Thymus (tissue), 14 donors: ENCODE data around the gene SIRPA. TPM values are rescaled to one million over a fixed set of nuclear protein-coding genes. Genes with fewer than 3 reads are reported as not detected.
A peak's percentile ranks its signal among the peaks of the same experiment; 100 is the strongest.

Source experiments
- DNase-seq, 9 donors: peaks; one replicate each; pipeline ENCODE4 v3.0.0-alpha.2; 2013; ENCODE audit warnings: low spot score in 9 of 9, low read depth in 6 of 9, missing footprints in 1 of 9
- H3K27ac ChIP-seq, 2 donors: one replicate each; pipeline ENCODE4 v1.5.1; 2013; ENCODE audit warnings: control low read depth in 1 of 2, low read depth in 1 of 2, low read length in 1 of 2, mild to moderate bottlenecking in 1 of 2, moderate library complexity in 1 of 2
- H3K27me3 ChIP-seq, 2 donors: one replicate each; pipeline ENCODE4 v1.5.1; 2013; ENCODE audit warnings: low read length in 1 of 2; ENCODE audit not compliant: control insufficient read depth in 2 of 2, insufficient read depth in 1 of 2
- H3K36me3 ChIP-seq, 2 donors: one replicate each; pipeline ENCODE4 v1.5.1; 2013; ENCODE audit warnings: low read length in 1 of 2, mild to moderate bottlenecking in 1 of 2, moderate library complexity in 1 of 2; ENCODE audit not compliant: control insufficient read depth in 2 of 2, insufficient read depth in 2 of 2
- H3K4me1 ChIP-seq, 2 donors: one replicate each; pipeline ENCODE4 v1.5.1; 2013; ENCODE audit warnings: low read length in 2 of 2; ENCODE audit not compliant: control insufficient read depth in 2 of 2, insufficient read depth in 2 of 2
- H3K4me3 ChIP-seq, 2 donors: one replicate each; pipeline ENCODE4 v1.5.1; 2013; ENCODE audit warnings: low read length in 2 of 2, control low read depth in 1 of 2, mild to moderate bottlenecking in 1 of 2
- H3K9me3 ChIP-seq, 2 donors: one replicate each; pipeline ENCODE4 v1.5.1; 2013; ENCODE audit warnings: low read length in 1 of 2, mild to moderate bottlenecking in 1 of 2; ENCODE audit not compliant: control insufficient read depth in 2 of 2, insufficient read depth in 1 of 2
- WGBS: extraction: QIAGEN DNeasy Blood & Tissue Kit; methylation state at CpG from one replicate; pipeline ENCODE4 v1.1.7; 2013; 5-methylcytosine and 5-hydroxymethylcytosine counted together
- long read RNA-seq, 10 donors: transcript quantifications; one replicate each; lab custom pipeline, GENCODE V29; 2026
- polyA plus RNA-seq: library from polyadenylated mRNA; stranded (reverse); fragments of 200-250 nt; gene quantifications from one replicate; pipeline ENCODE4 v1.2.3, GENCODE V29; 2013
- total RNA-seq: library from RNA; stranded (reverse); fragments of 120-200 nt; gene quantifications from one replicate; pipeline ENCODE4 v1.2.4, GENCODE V29; 2013
- donor health status: healthy.

The SIRPA gene
- total RNA-seq (3.0 TPM), polyA plus RNA-seq (11.9 TPM)
- long read RNA-seq, donor 1: 0 reads
- long read RNA-seq, donor 2, full-length matches to known transcripts: 4 of 4 reads
- long read RNA-seq, donor 2, partial matches to known transcripts: 0 of 4 reads
- long read RNA-seq, donor 2, other reads (novel, unspliced or antisense): 0 of 4 reads
- long read RNA-seq, donor 3, full-length matches to known transcripts: 4 of 4 reads
- long read RNA-seq, donor 3, partial matches to known transcripts: 0 of 4 reads
- long read RNA-seq, donor 3, other reads (novel, unspliced or antisense): 0 of 4 reads
- long read RNA-seq, donor 4, full-length matches to known transcripts: 1 of 1 reads
- long read RNA-seq, donor 4, partial matches to known transcripts: 0 of 1 reads
- long read RNA-seq, donor 4, other reads (novel, unspliced or antisense): 0 of 1 reads
- long read RNA-seq, donor 5, full-length matches to known transcripts: 7 of 7 reads
- long read RNA-seq, donor 5, partial matches to known transcripts: 0 of 7 reads
- long read RNA-seq, donor 5, other reads (novel, unspliced or antisense): 0 of 7 reads
- long read RNA-seq, donor 6: 0 reads
- long read RNA-seq, donor 7, full-length matches to known transcripts: 1 of 1 reads
- long read RNA-seq, donor 7, partial matches to known transcripts: 0 of 1 reads
- long read RNA-seq, donor 7, other reads (novel, unspliced or antisense): 0 of 1 reads
- long read RNA-seq, donor 8: 0 reads
- long read RNA-seq, donor 9, partial matches to known transcripts: 0 of 1 reads
- long read RNA-seq, donor 9, other reads (novel, unspliced or antisense): 0 of 1 reads
- long read RNA-seq, donor 10: 0 reads

DNA sequence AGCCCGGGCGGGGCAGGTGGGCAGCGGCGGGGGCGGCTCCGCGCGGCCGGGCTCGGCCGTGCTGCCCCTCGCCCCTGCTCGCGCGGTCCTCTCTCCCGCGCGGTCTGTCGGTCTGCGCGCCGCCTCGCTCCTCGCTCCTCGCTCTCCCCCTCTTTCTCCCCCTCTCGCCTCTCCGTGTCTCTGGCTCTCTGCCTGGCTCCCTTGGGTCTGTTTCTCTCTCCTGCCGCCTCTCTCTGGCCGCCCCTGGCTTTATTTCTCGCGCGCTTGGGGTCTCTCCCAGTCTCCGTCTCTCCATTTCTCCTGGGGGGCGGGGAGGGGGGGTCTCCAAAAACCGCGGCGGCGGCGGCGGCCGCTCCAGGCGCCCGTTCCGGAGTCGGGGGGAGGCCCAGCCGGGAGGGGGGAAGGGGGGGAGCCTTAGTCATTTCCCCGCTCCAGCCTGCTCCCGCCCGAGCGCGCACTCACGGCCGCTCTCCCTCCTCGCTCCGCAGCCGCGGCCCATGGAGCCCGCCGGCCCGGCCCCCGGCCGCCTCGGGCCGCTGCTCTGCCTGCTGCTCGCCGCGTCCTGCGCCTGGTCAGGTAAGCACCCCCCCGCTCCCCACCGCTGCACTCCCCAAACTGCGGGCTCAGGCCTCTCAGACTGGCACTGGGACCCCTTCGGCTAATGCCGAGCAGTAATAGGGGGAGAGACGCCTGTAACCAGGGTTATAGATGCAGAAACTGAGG lies at the start of gene SIRPA:
TSS of gene SIRPA (plus strand) at position 457 of the 723 bp plus-strand sequence. CDS start at position 498, 41 bp downstream.
- 1% methylated on average over 74 of the region's 74 CpGs for WGBS
- H3K4me3 ChIP-seq: peak within 1 kb of the TSS in 1 of 2 donors; percentile 44
- no peaks in the 10 kb centered on the region for H3K36me3 ChIP-seq
- H3K27me3 ChIP-seq: peaks cover 49 to 68% of the 10 kb centered on the region in 2 donors
- peak within 1 kb of the TSS in 1 of 2 donors; percentile 55 for H3K27ac ChIP-seq
- DNase-seq: no peak
- no peaks in the 10 kb centered on the region for H3K9me3 ChIP-seq
- no peaks in the 10 kb centered on the region for H3K4me1 ChIP-seq

DNA sequence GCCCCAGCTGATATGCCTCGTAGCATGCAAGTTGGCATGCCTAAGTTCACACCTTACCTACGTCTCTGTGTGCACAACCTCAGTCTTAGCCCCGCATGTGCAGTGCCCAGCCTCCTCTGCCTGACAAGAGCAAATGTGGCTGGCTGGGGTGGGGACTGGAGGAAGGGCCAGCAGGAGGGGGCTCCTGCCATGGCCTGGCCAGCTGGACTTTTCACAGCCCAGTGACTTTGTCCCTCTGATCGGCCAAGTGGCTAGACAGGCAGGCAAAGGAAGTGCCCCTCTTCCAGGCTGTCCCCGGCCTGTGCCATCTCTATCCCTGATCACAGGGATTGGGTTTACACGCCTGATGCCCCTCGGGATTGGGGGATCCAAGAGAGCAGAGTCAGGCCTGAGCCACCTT lies 49.5 kb upstream of the SIRPA start:
- no peak overlapping the region for H3K27ac ChIP-seq
- H3K27me3 ChIP-seq: no peaks in the 10 kb centered on the region
- H3K4me1 ChIP-seq: peaks cover 0 to 5% of the 10 kb centered on the region in 2 donors
- H3K4me3 ChIP-seq: no peak overlapping the region
- DNase-seq: no peak
- WGBS: 94% methylated on average over 7 of the region's 7 CpGs
- no peaks in the 10 kb centered on the region for H3K9me3 ChIP-seq
- no peaks in the 10 kb centered on the region for H3K36me3 ChIP-seq

DNA sequence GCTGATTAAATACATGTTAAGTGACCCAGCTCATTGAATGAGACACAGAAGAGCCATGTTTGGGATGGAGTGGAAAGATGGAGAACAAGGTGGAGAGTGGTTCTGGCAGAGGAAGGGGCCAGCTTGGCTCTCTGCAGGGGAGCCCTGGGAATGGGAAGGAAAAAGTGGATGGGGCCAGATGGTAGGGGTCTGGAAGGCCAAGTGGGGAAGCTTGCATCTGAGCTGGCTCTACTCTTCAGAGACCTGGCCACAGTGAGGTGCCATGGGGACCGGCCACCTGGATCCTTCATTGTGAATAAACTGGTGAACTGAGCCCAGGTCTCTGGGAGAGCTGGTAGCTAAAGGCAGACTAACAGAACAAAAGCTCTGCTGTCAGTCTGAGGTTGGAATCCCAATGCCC lies 48.9 kb upstream of the SIRPA start:
- no peaks in the 10 kb centered on the region for H3K9me3 ChIP-seq
- H3K27me3 ChIP-seq: no peaks in the 10 kb centered on the region
- no peak overlapping the region for H3K4me3 ChIP-seq
- DNase-seq: no peak
- 100% methylated on average over 1 of the region's 1 CpG for WGBS
- H3K4me1 ChIP-seq: peaks cover 0 to 5% of the 10 kb centered on the region in 2 donors
- no peaks in the 10 kb centered on the region for H3K36me3 ChIP-seq
- no peak overlapping the region for H3K27ac ChIP-seq

DNA sequence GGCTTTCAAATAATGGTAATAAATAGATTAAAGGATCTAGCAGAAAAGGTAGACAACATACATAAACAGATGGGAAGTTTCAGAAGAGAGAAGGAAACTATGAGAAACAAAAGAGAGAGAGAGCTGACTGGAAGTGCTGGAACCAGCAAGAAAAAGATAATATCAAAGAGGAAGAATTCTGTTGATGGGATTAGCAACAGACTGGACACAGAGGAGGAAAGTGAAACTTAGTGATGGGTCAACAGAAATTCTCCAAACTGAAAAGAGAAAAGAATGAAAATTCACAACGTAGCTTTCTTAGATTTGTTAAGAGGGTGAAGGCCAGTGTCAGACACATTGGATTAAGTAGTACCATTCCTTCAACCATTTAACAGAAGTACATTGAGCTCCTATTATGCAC lies 48.3 kb upstream of the SIRPA start:
- no peak overlapping the region for H3K27ac ChIP-seq
- WGBS: 0% methylated on average over 1 of the region's 1 CpG

DNA sequence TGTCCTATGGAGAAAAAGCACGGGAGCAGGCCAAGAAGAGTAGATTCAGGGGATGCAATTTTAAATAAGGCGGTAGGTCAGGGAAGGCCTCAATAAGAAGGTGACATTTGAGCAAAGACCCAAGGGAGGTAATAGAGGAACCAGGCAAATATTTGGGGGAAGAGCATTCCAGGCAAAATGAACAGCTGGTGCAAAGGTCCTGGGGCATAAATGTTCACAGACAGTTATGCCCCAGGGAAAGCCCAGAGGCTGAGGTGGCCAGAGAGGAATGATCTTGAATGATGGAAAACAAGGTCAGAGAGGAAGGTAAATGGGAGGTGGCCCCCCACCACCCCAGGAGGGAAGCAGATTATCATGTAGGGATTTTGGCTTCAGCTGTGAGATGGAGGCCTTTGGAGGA lies 47.4 kb upstream of the SIRPA start:
- H3K27ac ChIP-seq: no peak overlapping the region
- no peaks in the 10 kb centered on the region for H3K27me3 ChIP-seq
- WGBS: 95% methylated on average over 2 of the region's 2 CpGs
- DNase-seq: no peak
- no peaks in the 10 kb centered on the region for H3K36me3 ChIP-seq
- H3K4me3 ChIP-seq: no peak overlapping the region
- H3K4me1 ChIP-seq: peaks cover 0 to 5% of the 10 kb centered on the region in 2 donors
- H3K9me3 ChIP-seq: no peaks in the 10 kb centered on the region

More for the DNA sequence above, 48.3 kb upstream of the SIRPA start:
- Histone ChIP-seq H3K4me1 (peaks cover 0 to 5% of the 10 kb centered on the region in 2 donors), H3K4me3 (no peak overlapping the region), H3K27me3 (no peaks in the 10 kb centered on the region), H3K36me3 (no peaks in the 10 kb centered on the region), H3K9me3 (no peaks in the 10 kb centered on the region)
- DNase-seq: no peak

DNA sequence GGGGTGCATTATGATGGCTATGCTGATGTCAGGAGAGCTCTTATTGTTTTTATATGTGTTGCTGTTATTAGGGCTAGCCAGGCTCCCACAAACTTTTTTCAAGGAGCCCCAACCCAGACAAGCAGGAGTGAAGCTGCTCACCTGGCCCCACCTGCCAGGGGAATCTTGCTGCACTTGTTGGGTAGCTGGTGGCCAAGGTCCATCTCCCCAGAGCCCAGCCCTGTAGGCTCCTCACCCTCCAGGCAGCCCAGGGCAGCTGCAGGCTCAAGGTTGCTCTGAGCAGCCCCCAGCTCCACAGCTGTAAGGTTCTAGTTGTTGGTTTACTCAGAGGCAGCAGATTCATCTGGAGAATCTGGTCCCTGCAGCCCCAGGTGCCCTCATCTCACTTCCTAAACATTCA lies 46.8 kb upstream of the SIRPA start:
- Histone ChIP-seq H3K36me3 (no peaks in the 10 kb centered on the region), H3K9me3 (no peaks in the 10 kb centered on the region), H3K4me3 (no peak overlapping the region), H3K27me3 (no peaks in the 10 kb centered on the region), H3K27ac (no peak overlapping the region), H3K4me1 (peaks cover 0 to 5% of the 10 kb centered on the region in 2 donors)
- no peak for DNase-seq

DNA sequence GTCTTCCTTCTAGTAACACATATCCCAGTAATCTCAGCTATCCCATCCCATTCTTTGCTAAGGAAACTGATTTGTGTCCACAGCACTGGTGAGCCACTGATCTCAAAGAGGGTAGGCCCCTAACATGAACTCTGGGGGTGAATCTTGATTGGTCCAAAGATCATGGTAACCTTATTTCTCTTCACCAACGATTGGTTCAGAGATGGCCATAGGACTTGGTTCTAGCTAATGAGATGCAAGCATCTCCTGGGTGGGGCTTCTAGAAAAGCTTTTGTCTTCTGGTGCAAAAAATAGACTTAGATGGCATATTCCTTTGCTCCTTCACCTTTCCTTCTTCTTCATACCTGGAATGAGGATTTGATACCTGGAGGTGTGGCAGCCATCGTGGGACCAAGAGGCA lies 43.8 kb upstream of the SIRPA start:
- 93% methylated on average over 2 of the region's 2 CpGs for WGBS
- no peak overlapping the region for H3K4me3 ChIP-seq
- peaks cover 0 to 5% of the 10 kb centered on the region in 2 donors for H3K4me1 ChIP-seq
- no peaks in the 10 kb centered on the region for H3K27me3 ChIP-seq
- DNase-seq: no peak
- no peaks in the 10 kb centered on the region for H3K36me3 ChIP-seq
- no peaks in the 10 kb centered on the region for H3K9me3 ChIP-seq
- H3K27ac ChIP-seq: no peak overlapping the region

DNA sequence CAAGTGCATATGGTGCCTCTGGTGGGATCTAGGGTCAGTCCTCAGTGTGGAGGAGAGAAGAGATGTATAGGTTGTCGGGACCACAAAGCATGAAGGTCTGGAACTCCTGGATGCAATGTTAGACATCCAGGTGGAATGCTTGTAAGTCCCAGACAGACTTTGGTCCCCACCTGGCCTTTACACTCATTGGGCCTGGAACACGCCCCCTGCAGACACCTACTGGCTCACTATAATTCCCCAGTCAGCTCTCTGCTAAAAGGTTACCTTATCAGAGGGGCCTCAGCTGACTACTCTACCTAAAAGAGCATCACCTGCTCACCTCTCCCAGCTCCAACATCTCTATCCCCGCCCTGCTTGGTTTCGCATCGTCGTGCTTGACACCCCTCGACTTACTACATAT lies 41.7 kb upstream of the SIRPA start:
- H3K27me3 ChIP-seq: no peaks in the 10 kb centered on the region
- H3K4me1 ChIP-seq: peaks cover 0 to 5% of the 10 kb centered on the region in 2 donors
- 96% methylated on average over 7 of the region's 7 CpGs for WGBS

More for the DNA sequence above, 41.7 kb upstream of the SIRPA start:
- Histone ChIP-seq H3K9me3 (no peaks in the 10 kb centered on the region), H3K36me3 (no peaks in the 10 kb centered on the region), H3K4me3 (no peak overlapping the region), H3K27ac (no peak overlapping the region)
- DNase-seq: no peak
